Naive thymus-derived CD4-positive, alpha-beta T cell (primary cell): ENCODE results near the gene CCDC171. TPM values are rescaled to one million over a fixed set of nuclear protein-coding genes. Genes with fewer than 3 reads are reported as not detected.

Experiments used
- ATAC-seq: fragments of 150-1000 bp; cut with Tn5 transposase; 2 replicates; pipeline ENCODE4 v1.10.0; 2021; ENCODE audit warnings: mild to moderate bottlenecking, moderate library complexity
- CTCF ChIA-PET: fragments of 350-600 bp; sonication (Branson Sonifier 250); formaldehyde crosslinking; loops from one replicate; lab custom pipeline; 2021; ENCODE audit warnings: antibody characterized with exemption; lab: Charles Lee
- POLR2A ChIA-PET: fragments of 350-600 bp; sonication (Branson Sonifier 250); formaldehyde crosslinking; loops from one replicate; lab custom pipeline; 2021; ENCODE audit warnings: antibody characterized with exemption, inconsistent platforms; lab: Charles Lee
- DNase-seq, 9 donors: peaks; one replicate each; pipeline versions ENCODE4 v3.0.0 to v3.0.0-alpha.2; 2020 to 2022; ENCODE audit warnings: mixed read lengths in 1 of 9
- H3K27ac ChIP-seq: one replicate; pipeline ENCODE4 v1.7.0; 2013; ENCODE audit warnings: mild to moderate bottlenecking, low read depth, low read length, moderate library complexity
- H3K27me3 ChIP-seq, 2 donors: one replicate each; pipeline ENCODE4 v1.7.0; 2013; ENCODE audit warnings: low read length in 2 of 2, mild to moderate bottlenecking in 2 of 2, moderate library complexity in 2 of 2; ENCODE audit not compliant: control insufficient read depth in 2 of 2, insufficient read depth in 2 of 2
- H3K36me3 ChIP-seq, 3 experiments: 1 replicate in 2 of 3; 2 replicates in 1 of 3; pipeline ENCODE4 v1.7.0; 2013; ENCODE audit warnings: low read length in 3 of 3, mild to moderate bottlenecking in 3 of 3, moderate library complexity in 1 of 3; ENCODE audit not compliant: insufficient read depth in 3 of 3, control insufficient read depth in 2 of 3
- H3K4me1 ChIP-seq, 2 donors: one replicate each; pipeline ENCODE4 v1.7.0; 2013; ENCODE audit warnings: low read length in 2 of 2, mild to moderate bottlenecking in 2 of 2, moderate library complexity in 1 of 2; ENCODE audit not compliant: control insufficient read depth in 2 of 2, insufficient read depth in 2 of 2
- H3K4me3 ChIP-seq: 2 replicates; pipeline ENCODE4 v1.7.0; 2013; ENCODE audit warnings: mild to moderate bottlenecking, low read length
- H3K9me3 ChIP-seq, 3 experiments: 1 replicate in 2 of 3; 2 replicates in 1 of 3; pipeline ENCODE4 v1.7.0; 2013; ENCODE audit warnings: low read length in 3 of 3; ENCODE audit not compliant: control insufficient read depth in 2 of 3
- H3K27ac Mint-ChIP-seq, 9 donors: one replicate each; pipeline ENCODE4 v1.8.0; 2020 to 2022; ENCODE audit warnings: mixed read lengths in 9 of 9, mild to moderate bottlenecking in 8 of 9, moderate library complexity in 5 of 9, inconsistent platforms in 2 of 9
- H3K27me3 Mint-ChIP-seq, 5 donors: one replicate each; pipeline ENCODE4 v1.8.0; 2021 to 2022; ENCODE audit warnings: mixed read lengths in 5 of 5, mild to moderate bottlenecking in 1 of 5
- H3K36me3 Mint-ChIP-seq, 5 donors: one replicate each; pipeline ENCODE4 v1.8.0; 2020 to 2022; ENCODE audit warnings: mixed read lengths in 5 of 5, mild to moderate bottlenecking in 3 of 5, inconsistent platforms in 1 of 5
- H3K4me1 Mint-ChIP-seq, 7 donors: one replicate each; pipeline ENCODE4 v1.8.0; 2020 to 2022; ENCODE audit warnings: mixed read lengths in 7 of 7, mild to moderate bottlenecking in 3 of 7, inconsistent platforms in 1 of 7
- H3K4me3 Mint-ChIP-seq, 10 donors: one replicate each; pipeline ENCODE4 v1.8.0; 2020 to 2022; ENCODE audit warnings: mild to moderate bottlenecking in 10 of 10, mixed read lengths in 10 of 10, moderate library complexity in 6 of 10, inconsistent platforms in 2 of 10
- H3K9me3 Mint-ChIP-seq, 11 donors: one replicate each; pipeline ENCODE4 v1.8.0; 2020 to 2022; ENCODE audit warnings: mixed read lengths in 11 of 11, mild to moderate bottlenecking in 4 of 11, inconsistent platforms in 1 of 11, moderate library complexity in 1 of 11
- intact Hi-C, 2 donors: fragments of 100-400 bp; cut with micrococcal nuclease; formaldehyde crosslinking; loops; one replicate each; pipeline ENCODE4 v1.15.1; 2023
- polyA plus RNA-seq, 2 donors: library from polyadenylated mRNA; unstranded; fragments of 300-500 nt; fragmentation: Illumina TruSeq; gene quantifications; one replicate each; pipeline ENCODE4 v1.2.3, GENCODE V29; 2021
- total RNA-seq, 6 experiments: library from RNA in 5 of 6; stranded (reverse) in 5 of 6; gene quantifications; 1 replicate in 5 of 6; 2 replicates in 1 of 6; pipeline ENCODE4 v1.2.3 and lab custom pipeline; 2021 to 2026

The CCDC171 gene
- total and polyA plus RNA-seq, 7 experiments from 2014 or later, result 0.19 to 3.7 (median 1.1) TPM

DNA sequence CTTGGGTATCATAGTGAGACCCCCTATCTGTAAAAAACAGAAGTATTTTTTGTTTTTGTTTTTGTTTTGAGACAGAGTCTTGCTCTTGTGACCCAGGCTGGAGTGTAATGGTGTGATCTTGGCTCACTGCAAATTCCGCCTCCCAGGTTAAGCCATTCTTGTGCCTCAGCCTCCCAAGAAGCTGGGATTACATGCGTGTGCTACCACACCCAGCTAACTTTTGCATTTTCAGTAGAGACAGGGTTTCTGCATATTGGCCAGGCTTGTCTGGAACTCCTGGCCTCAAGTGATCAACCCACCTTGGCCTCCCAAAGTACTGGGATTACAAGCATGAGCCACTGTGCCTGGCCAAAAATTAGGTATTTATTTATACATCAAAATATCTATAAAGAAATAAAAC lies 10.2 kb upstream of the CCDC171 start:
- POLR2A ChIA-PET, result interaction anchor here (0.7 kb wide), 1 partner anchor 10 kb away, joined by 3 read pairs; the partner anchor contains the start of gene CCDC171
- peaks cover 4 to 21% (median 9%) of the 10 kb centered on the region in 5 donors for H3K27me3 Mint-ChIP-seq
- no peak overlapping the region for H3K27ac ChIP-seq

DNA sequence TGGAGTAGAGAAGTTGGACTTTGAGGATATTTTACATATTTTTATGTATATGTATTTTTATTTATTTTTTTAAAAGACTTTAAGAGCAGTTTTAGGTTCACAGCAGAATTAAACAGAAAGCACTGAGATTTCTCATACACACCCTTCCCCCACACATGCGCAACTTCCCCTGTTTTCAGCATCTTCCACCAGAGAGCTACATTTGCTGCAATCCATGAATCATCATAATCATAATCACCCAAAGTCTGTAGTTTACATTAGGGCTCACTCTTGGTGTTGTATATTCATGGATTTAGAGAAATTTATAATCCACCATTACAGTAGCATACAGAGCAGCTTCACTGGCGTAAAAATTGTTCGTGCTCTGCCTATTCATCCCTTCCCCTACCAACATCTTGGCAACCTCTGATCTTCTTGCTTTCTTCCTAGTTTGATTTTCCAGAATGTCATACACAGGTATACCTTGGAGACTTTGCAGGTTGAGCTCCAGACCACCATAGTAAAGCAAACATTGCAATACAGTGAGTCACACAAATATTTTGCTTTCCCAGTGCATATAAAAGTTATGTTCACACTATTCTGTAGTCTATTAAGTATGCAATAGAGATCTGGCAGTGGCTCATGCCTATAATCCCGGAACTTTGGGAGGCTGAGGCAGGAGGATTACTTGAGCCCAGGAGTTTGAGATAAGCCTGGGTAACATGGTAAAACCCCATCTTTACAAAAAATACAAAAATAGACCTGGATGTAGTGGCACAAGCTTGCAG lies 9.6 kb upstream of the CCDC171 start:
- DNase-seq, result no peak
- Histone ChIP-seq H3K4me3 (no peak overlapping the region), H3K9me3 (no peaks in the 10 kb centered on the region), H3K36me3 (no peaks in the 10 kb centered on the region), H3K4me1 (no peaks in the 10 kb centered on the region), H3K27ac (no peak overlapping the region), H3K27me3 (no peaks in the 10 kb centered on the region)
- Mint-ChIP-seq H3K9me3 (peaks cover 0 to 4% (median 0%) of the 10 kb centered on the region in 11 donors), H3K27me3 (peaks cover 4 to 21% (median 9%) of the 10 kb centered on the region in 5 donors), H3K4me3 (no peak overlapping the region), H3K4me1 (no peaks in the 10 kb centered on the region), H3K36me3 (no peaks in the 10 kb centered on the region), H3K27ac (no peak overlapping the region)
- intact Hi-C loops, result no loop called here
- POLR2A ChIA-PET, result no interaction called here
- CTCF ChIA-PET, result no interaction called here
- peak; percentile 45 for ATAC-seq

More for the DNA sequence above, 10.2 kb upstream of the CCDC171 start:
- DNase-seq, result no peak
- Histone ChIP-seq H3K4me3 (no peak overlapping the region), H3K27me3 (no peaks in the 10 kb centered on the region), H3K36me3 (no peaks in the 10 kb centered on the region), H3K4me1 (no peaks in the 10 kb centered on the region), H3K9me3 (no peaks in the 10 kb centered on the region)
- CTCF ChIA-PET, result no interaction called here
- Mint-ChIP-seq H3K4me3 (no peak overlapping the region), H3K27ac (no peak overlapping the region), H3K36me3 (no peaks in the 10 kb centered on the region), H3K4me1 (no peaks in the 10 kb centered on the region), H3K9me3 (peaks cover 0 to 4% (median 0%) of the 10 kb centered on the region in 11 donors)
- intact Hi-C loops, result no loop called here
- ATAC-seq, result no peak

DNA sequence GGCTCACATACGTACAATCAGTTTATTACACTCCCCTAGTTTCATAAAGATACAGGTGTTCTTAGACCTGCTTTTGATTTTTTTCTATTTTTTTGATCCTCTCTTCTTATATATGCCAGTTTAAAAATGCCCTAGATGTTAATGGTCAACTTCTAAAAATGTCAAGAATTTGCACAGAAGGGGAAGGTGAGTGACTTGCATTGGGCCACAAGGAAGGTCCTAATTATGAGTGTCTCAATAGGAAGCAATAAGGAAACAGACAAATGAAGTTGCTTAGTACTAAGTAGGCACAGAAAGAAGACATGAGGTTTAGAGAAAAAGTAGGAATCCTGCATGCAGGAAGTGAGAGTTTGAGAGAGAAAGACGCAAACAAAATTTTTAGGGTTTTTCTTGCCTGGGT lies 3.2 kb upstream of the CCDC171 start:
- ATAC-seq, result no peak
- H3K9me3 Mint-ChIP-seq, result peaks cover 0 to 3% (median 0%) of the 10 kb centered on the region in 11 donors
- H3K4me3 ChIP-seq, result no peak overlapping the region
- H3K27me3 ChIP-seq, result no peaks in the 10 kb centered on the region
- no peaks in the 10 kb centered on the region for H3K36me3 ChIP-seq
- no peak overlapping the region for H3K4me3 Mint-ChIP-seq
- no peaks in the 10 kb centered on the region for H3K9me3 ChIP-seq
- ChIA-PET CTCF (no interaction called here), POLR2A (interaction anchor here (8.3 kb wide), 1 partner anchor 37 kb away, joined by 84 read pairs; the partner anchor contains the start of gene PSIP1)
- peaks cover 0 to 11% of the 10 kb centered on the region in 2 donors for H3K4me1 ChIP-seq
- H3K27ac Mint-ChIP-seq, result no peak overlapping the region
- intact Hi-C loops, result loop anchor here (5.0 to 10.0 kb wide), 4 partner anchors 62 to 1227 kb away; no protein-coding TSS in a partner anchor
- no peak for DNase-seq
- H3K27me3 Mint-ChIP-seq, result peaks cover 2 to 32% (median 3%) of the 10 kb centered on the region in 5 donors
- peaks cover 0 to 23% (median 11%) of the 10 kb centered on the region in 7 donors for H3K4me1 Mint-ChIP-seq
- no peaks in the 10 kb centered on the region for H3K36me3 Mint-ChIP-seq
- no peak overlapping the region for H3K27ac ChIP-seq

DNA sequence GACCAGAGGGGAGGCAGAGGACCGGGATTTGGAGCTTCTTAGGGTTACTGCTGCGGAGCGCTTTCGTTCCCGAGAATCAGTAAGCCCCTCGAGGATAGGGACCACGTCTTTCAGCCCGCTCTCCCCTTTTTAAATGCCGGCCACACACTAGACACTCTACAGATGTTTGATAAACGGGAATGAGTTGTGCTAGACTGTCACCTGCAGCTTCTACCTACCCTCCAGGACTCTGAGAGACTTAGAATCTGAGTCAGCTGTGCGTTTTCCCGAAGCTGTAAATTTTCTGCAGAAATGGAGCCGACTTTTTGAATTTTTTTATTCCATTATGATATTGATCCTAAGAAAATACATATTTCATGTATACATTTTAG lies 670 bp downstream of the CCDC171 start:
- H3K27ac ChIP-seq, result peak overlapping the region; percentile 66
- ATAC-seq, result no peak
- peaks cover 0 to 1% (median 0%) of the 10 kb centered on the region in 11 donors for H3K9me3 Mint-ChIP-seq
- peak overlapping the region; percentile 88 to 97 (median 94) for H3K4me3 Mint-ChIP-seq
- H3K27ac Mint-ChIP-seq, result peak overlapping the region in 5 of 9 donors; percentile 55 to 91 (median 82)
- CTCF ChIA-PET, result interaction anchor here (0.6 to 1.8 kb wide), 4 partner anchors 43 to 70 kb away, joined by 3 to 7 read pairs (median 3); partner anchors contain the start of gene PSIP1
- H3K27me3 Mint-ChIP-seq, result peaks cover 0 to 39% (median 0%) of the 10 kb centered on the region in 5 donors
- H3K36me3 Mint-ChIP-seq, result no peaks in the 10 kb centered on the region
- DNase-seq, result peak in 2 of 9 donors; percentile 10 to 11
- H3K4me3 ChIP-seq, result peak overlapping the region; percentile 65
- peaks cover 0 to 11% of the 10 kb centered on the region in 2 donors for H3K4me1 ChIP-seq
- peaks cover 0 to 23% (median 12%) of the 10 kb centered on the region in 7 donors for H3K4me1 Mint-ChIP-seq
- H3K9me3 ChIP-seq, result no peaks in the 10 kb centered on the region
- POLR2A ChIA-PET, result interaction anchor here (0.6 to 8.3 kb wide), 7 partner anchors 13 to 260 kb away, joined by 3 to 84 read pairs (median 4); partner anchors contain the start of genes PSIP1 and SNAPC3
- H3K36me3 ChIP-seq, result no peaks in the 10 kb centered on the region
- H3K27me3 ChIP-seq, result no peaks in the 10 kb centered on the region
- intact Hi-C loops, result loop anchor here (1.0 to 10.0 kb wide), 11 partner anchors 43 to 1231 kb away; partner anchors contain the start of genes PSIP1 (in 1 of the 2), SNAPC3 (in 1 of the 2) and TTC39B (in 1 of the 2)

DNA sequence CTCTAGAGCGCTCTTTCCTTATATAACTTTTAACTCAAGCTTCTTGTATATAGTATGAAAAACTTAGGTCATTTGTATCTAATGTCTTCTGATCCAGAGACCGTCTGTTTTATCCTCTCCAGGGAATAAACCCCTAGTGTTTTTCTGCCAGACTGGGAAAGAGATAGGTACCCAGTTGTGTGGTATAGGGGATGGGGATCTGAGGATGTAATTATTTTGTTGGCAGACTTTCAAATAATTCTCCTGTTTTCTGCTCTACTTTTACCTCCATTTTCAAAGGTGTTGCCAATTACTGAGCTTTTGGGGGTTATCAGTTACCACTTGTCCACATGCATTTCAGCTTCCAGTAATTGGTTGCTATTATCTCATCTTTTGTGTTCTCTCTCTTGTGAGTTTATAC lies 17.9 kb downstream of the CCDC171 start:
- DNase-seq (no peak), ATAC-seq (no peak)
- Mint-ChIP-seq H3K9me3 (no peaks in the 10 kb centered on the region), H3K4me1 (no peaks in the 10 kb centered on the region), H3K27me3 (no peaks in the 10 kb centered on the region), H3K27ac (no peak overlapping the region), H3K4me3 (no peak overlapping the region), H3K36me3 (peaks cover 0 to 4% (median 4%) of the 10 kb centered on the region in 5 donors)
- intact Hi-C loops, result no loop called here
- no peak overlapping the region for H3K4me3 ChIP-seq
- CTCF ChIA-PET, result no interaction called here
- no peak overlapping the region for H3K27ac ChIP-seq
- no peaks in the 10 kb centered on the region for H3K27me3 ChIP-seq
- POLR2A ChIA-PET, result no interaction called here
- no peaks in the 10 kb centered on the region for H3K36me3 ChIP-seq
- H3K4me1 ChIP-seq, result no peaks in the 10 kb centered on the region
- no peaks in the 10 kb centered on the region for H3K9me3 ChIP-seq

DNA sequence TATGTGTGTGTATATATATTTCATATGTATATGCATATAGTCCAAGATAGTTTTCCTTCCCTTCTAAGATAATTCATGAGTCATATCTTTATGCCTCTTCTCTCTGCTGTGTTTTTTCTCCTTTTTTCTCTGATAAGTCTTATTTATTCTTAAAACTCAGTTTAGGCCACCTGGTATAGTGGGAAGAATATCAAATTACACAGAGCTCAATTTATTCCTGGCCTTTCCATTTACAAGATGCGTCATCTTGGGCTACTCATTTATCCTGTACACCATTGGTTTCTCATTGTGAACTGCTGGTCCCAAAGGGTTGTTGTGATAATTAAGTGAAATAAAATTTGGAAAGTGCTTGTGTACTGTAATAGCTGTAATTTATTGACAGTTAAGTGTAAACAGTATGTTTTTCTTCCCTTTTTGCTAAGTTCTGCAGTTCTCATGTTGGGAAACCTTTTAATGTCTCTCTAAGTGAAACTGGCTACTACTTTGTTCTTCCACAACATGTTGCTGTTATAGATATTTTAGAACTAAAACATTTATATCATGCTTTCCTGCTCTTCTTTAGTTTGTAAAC lies 19.4 kb downstream of the CCDC171 start:
- Histone ChIP-seq H3K9me3 (no peaks in the 10 kb centered on the region), H3K36me3 (no peaks in the 10 kb centered on the region), H3K4me1 (no peaks in the 10 kb centered on the region), H3K4me3 (no peak overlapping the region), H3K27ac (no peak overlapping the region), H3K27me3 (no peaks in the 10 kb centered on the region)
- Mint-ChIP-seq H3K4me1 (no peaks in the 10 kb centered on the region), H3K4me3 (no peak overlapping the region), H3K36me3 (peaks cover 0 to 4% (median 4%) of the 10 kb centered on the region in 5 donors), H3K27me3 (no peaks in the 10 kb centered on the region), H3K27ac (no peak overlapping the region), H3K9me3 (no peaks in the 10 kb centered on the region)
- ATAC-seq (no peak), DNase-seq (no peak)
- ChIA-PET CTCF (no interaction called here), POLR2A (no interaction called here)
- intact Hi-C loops, result no loop called here
